CD4-positive, alpha-beta T cell treated with Interleukin-2 at 100 ng/mL for 4 hours (primary cell): Measurements from ENCODE around the gene PPP1R1B.

Source experiments
- DNase-seq: peaks from one replicate; pipeline ENCODE4 v3.0.0-alpha.2; 2020; ENCODE audit warnings: low spot score

Gene PPP1R1B

GRCh38 chr17:39653662-39654331, 27.0 kb downstream of the PPP1R1B start:
- peak; percentile 80 for DNase-seq

DNA sequence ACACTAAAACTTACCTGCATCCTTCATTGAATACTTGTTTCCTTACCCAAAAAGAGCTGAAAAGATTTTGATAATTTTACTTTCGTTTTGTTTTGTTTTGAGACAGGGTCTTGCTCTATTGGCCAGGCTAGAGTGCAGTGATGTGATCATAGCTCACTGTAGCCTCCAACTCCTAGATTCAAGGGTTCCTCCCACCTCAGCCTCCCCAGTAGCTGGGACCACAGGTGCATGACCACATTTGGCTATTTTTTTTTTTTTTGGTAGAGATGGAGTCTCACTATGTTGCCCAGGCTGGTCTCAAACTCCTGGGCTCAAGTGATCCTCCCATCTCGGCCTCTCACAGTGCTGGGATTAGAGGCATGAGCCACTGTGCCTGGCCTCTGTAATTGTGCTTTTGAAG, 28.4 kb downstream of the PPP1R1B start:
- no peak for DNase-seq

- DNase-seq, result no peak
Observed at GRCh38 chr17:39658346-39658745, 31.6 kb downstream of the PPP1R1B start.

- no peak for DNase-seq
Observed at GRCh38 chr17:39658760-39659159, 32.0 kb downstream of the PPP1R1B start.

GRCh38 chr17:39659279-39660010, 32.7 kb downstream of the PPP1R1B start:
- DNase-seq, result no peak

DNA sequence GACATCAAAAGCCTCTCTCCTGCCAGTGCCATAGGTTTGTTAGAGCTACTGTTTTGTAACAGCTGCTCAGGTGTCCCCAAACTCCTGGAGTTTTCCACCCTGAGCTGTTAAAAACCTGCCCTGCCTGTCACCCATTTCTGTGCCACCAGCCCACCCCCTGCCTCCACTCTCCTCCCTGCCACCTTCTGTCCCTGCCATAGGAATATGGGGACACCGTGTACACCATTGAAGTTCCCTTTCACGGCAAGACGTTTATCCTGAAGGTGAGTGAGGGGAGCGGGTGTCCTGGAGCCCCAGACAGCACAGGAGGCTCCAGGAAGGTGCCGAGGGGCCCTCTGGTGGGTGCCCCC, 33.2 kb downstream of the PPP1R1B start:
- DNase-seq, result no peak

- DNase-seq, result no peak
Observed at GRCh38 chr17:39660397-39661385, 33.9 kb downstream of the PPP1R1B start.

GRCh38 chr17:39661744-39662541, 35.2 kb downstream of the PPP1R1B start:
- no peak for DNase-seq

DNA sequence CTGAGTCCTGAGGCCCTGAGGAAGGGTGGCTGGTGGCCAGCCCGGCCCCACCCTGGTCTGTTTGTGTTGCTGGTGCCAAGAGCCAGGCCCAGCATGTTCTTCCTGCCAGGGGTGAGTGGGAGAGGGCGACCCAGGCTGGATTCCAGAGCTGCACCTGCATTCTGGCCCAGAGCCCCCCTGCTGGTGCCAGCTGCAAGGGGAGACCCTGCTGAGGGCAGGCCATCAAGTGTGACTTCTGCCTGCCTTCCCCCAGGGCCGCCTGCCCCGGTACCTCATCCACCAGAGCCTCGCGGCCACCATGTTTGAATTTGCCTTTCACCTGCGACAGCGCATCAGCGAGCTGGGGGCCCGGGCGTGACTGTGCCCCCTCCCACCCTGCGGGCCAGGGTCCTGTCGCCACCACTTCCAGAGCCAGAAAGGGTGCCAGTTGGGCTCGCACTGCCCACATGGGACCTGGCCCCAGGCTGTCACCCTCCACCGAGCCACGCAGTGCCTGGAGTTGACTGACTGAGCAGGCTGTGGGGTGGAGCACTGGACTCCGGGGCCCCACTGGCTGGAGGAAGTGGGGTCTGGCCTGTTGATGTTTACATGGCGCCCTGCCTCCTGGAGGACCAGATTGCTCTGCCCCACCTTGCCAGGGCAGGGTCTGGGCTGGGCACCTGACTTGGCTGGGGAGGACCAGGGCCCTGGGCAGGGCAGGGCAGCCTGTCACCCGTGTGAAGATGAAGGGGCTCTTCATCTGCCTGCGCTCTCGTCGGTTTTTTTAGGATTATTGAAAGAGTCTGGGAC, 36.0 kb downstream of the PPP1R1B start:
- DNase-seq, result no peak

DNA sequence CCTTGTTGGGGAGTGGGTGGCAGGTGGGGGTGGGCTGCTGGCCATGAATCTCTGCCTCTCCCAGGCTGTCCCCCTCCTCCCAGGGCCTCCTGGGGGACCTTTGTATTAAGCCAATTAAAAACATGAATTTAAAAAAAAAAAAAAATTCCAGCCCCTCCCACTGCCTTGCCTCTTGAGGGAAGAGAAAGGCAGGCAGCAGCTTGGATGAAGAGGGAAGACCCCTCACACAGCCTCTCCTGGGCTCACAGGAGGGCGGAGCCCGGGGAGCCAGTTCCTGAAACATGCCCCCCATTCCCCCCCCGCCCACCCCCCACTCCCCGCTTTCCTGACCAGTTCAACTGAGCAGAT, 36.6 kb downstream of the PPP1R1B start:
- no peak for DNase-seq

GRCh38 chr17:39663688-39664580, 37.2 kb downstream of the PPP1R1B start:
- DNase-seq, result no peak

DNA sequence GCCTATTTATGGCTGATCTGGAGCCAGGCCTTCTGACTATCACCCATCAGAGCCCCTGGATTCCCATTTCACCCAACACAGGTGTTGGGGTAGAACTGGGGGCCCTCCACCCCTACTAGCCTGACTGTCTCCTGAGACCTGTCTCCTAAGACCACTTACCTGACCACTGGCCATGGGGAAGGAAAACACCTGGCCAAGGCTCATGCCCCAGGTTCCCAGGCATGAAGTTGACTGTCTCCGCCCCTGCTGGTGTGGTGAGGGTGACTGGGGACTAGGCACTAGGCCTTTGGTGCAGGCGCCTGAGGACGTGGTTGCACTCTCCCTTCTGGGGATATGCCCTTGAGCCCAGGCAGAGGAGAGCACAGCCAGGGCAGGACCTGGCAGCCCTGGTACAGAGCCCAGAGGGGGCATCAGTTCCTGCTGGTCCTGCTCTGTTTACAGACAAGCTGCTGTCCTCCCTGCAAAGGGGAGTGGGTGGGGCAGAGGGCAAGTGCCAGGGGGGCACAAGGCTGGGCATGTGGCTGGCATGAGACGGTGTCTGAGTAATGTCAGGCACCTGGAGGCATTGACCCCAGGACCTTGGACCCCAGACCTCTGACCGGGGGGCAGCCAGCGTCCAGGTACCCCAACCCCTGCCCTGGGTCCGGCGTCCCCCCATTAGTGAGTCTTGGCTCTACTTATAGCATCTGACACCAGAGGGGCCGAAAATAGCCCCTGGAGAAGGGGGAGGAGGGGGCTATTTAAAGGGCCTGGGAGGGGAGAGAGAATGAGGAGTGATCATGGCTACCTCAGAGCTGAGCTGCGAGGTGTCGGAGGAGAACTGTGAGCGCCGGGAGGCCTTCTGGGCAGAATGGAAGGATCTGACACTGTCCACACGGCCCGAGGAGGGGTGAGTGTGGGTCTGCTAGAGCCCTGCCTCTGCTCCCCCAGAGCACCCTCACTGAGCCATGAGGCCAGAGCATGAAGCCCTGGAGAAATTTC, 38.1 kb downstream of the PPP1R1B start, which contains the start of gene TCAP:
TCAP (plus strand) TSS at position 769 of the 981 bp plus-strand sequence; CDS start at position 780, 11 bp downstream.
- DNase-seq, result no peak

- DNase-seq, result no peak
Observed at GRCh38 chr17:39665642-39666224, 39.0 kb downstream of the PPP1R1B start.

DNA sequence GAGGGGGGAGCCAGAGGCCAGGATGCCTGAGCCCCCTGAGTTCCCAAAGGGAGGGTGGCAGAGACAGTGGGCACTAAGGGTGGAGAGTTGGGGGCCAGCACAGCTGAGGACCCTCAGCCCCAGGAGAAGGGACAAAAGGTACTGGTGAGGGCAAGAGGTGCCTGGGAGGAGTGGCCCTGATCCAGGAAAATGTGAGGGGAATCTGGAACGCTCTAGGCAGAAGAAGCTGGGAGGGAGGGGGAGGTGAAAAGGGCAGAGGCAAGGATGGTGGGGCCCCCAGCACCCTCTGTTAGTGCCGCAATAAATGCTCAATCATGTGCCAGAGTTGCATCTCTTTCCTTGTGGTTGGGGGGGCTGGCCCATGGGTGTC, 39.5 kb downstream of the PPP1R1B start:
- no peak for DNase-seq

GRCh38 chr17:39666601-39667261, 40.0 kb downstream of the PPP1R1B start:
- no peak for DNase-seq

DNA sequence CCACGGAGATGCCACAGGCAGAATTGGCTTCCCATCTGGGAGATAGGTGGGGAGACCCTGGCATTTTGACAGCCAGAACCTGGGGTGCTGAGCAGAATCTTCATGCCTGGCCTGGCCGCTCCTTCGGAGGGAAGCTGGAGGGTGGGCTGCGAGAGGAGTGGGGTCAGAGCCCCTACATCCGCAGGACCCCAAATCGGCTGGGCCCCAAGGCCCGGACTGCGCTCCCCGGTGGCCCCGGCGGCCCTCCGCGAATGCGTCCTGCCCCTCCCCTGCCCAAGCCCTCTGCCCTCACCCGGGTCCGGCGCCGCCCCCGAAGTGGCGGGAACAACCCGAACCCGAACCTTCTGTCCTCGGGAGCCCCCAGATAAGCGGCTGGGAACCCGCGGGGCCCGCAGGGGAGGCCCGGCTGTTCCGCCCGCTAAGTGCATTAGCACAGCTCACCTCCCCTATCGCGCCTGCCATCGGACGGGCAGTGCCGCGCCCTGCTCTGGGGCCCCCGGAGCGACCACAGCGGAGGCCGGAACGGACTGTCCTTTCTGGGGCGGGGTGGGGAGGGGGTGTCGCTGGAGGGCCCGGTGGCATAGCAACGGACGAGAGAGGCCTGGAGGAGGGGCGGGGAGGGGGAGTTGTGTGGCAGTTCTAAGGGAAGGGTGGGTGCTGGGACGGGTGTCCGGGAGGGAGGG, 40.7 kb downstream of the PPP1R1B start:
- DNase-seq, result no peak
